K562 (cell line): Measurements from ENCODE around the gene KMT2E. TPM values are rescaled to one million over a fixed set of nuclear protein-coding genes. Genes with fewer than 3 reads are reported as not detected.

ENCODE experiments used
- ARID3B ChIP-seq: fragments of 250-450 bp; sonication (Bioruptor Pico); IDR thresholded peaks from 2 replicates; pipeline ENCODE4 v1.4.0; 2020; ENCODE audit warnings: borderline replicate concordance
- ELF1 ChIP-seq: fragments of 200-800 bp; sonication (Bioruptor generic); IDR thresholded peaks from 2 replicates; pipeline ENCODE4 v1.6.1; 2016; ENCODE audit warnings: missing genetic modification characterization, missing compliant biosample characterization
- FOXA3 ChIP-seq, 2 experiments: fragments of 450-650 bp in 1 of 2; sonication (generic) in 1 of 2; formaldehyde crosslinking; IDR thresholded peaks in 1 of 2; conservative IDR thresholded peaks in 1 of 2; 2 replicates each; pipeline versions ENCODE4 v1.4.0 to v1.8.0; 2020 to 2022; ENCODE audit warnings: mild to moderate bottlenecking in 2 of 2, missing genetic modification reagents in 1 of 2
- FUS ChIP-seq: fragments of 200-400 bp; formaldehyde crosslinking; optimal IDR thresholded peaks from 2 replicates; pipeline ENCODE3; 2017; ENCODE audit warnings: low read depth, low read length
- L3MBTL2 ChIP-seq: fragments of 450-650 bp; IDR thresholded peaks from 2 replicates; pipeline ENCODE4 v1.6.1; 2016; ENCODE audit warnings: mild to moderate bottlenecking, moderate library complexity
- LEF1 ChIP-seq: fragments of 450-650 bp; IDR thresholded peaks from 2 replicates; pipeline ENCODE4 v1.6.1; 2016; ENCODE audit warnings: mild to moderate bottlenecking
- MCM3 ChIP-seq: fragments of 450-650 bp; IDR thresholded peaks from 2 replicates; pipeline ENCODE4 v1.6.1; 2016
- MEF2D ChIP-seq: conservative IDR thresholded peaks from 2 replicates; pipeline ENCODE4 v1.6.1; 2016; ENCODE audit warnings: low read depth, missing genetic modification characterization, missing compliant biosample characterization
- MTA2 ChIP-seq: fragments of 450-650 bp; IDR thresholded peaks from 2 replicates; pipeline ENCODE4 v1.6.1; 2016; ENCODE audit warnings: low read depth
- NCOA4 ChIP-seq: fragments of 450-650 bp; IDR thresholded peaks from 2 replicates; pipeline ENCODE4 v1.6.1; 2018; ENCODE audit warnings: mild to moderate bottlenecking; ENCODE audit not compliant: partially characterized antibody
- NCOR1 ChIP-seq: fragments of 450-650 bp; IDR thresholded peaks from 2 replicates; pipeline ENCODE4 v1.6.1; 2016; ENCODE audit warnings: mild to moderate bottlenecking, moderate library complexity
- NFXL1 ChIP-seq: fragments of 450-650 bp; formaldehyde crosslinking; IDR thresholded peaks from 2 replicates; pipeline ENCODE4 v1.4.0; 2021; ENCODE audit warnings: mild to moderate bottlenecking
- NR3C1 ChIP-seq: sonication (generic); formaldehyde crosslinking; IDR thresholded peaks from 2 replicates; pipeline ENCODE4 v1.8.1; 2022; ENCODE audit warnings: missing genetic modification reagents
- PATZ1 ChIP-seq: fragments of 250-450 bp; sonication (Bioruptor Pico); IDR thresholded peaks from 2 replicates; pipeline ENCODE4 v1.5.0; 2020; ENCODE audit warnings: mild to moderate bottlenecking, borderline replicate concordance
- POLR3G ChIP-seq: IDR thresholded peaks from 2 replicates; pipeline ENCODE4 v1.6.1; 2011; ENCODE audit not compliant: insufficient read length, insufficient replicate concordance; ENCODE audit errors: extremely low read depth
- PTBP1 ChIP-seq: fragments of 200-400 bp; formaldehyde crosslinking; IDR thresholded peaks from 2 replicates; pipeline ENCODE4 v1.6.1; 2017; ENCODE audit warnings: low read depth, low read length
- SMARCC2 ChIP-seq: fragments of 450-650 bp; IDR thresholded peaks from 2 replicates; pipeline ENCODE4 v1.6.1; 2017; ENCODE audit warnings: antibody characterized with exemption, moderate library complexity, mild to moderate bottlenecking, low read depth
- TGIF2 ChIP-seq: sonication (generic); formaldehyde crosslinking; IDR thresholded peaks from 2 replicates; pipeline ENCODE4 v1.8.1; 2022; ENCODE audit warnings: mild to moderate bottlenecking, missing genetic modification reagents, moderate library complexity
- ZBTB26 ChIP-seq: fragments of 450-650 bp; formaldehyde crosslinking; IDR thresholded peaks from 2 replicates; pipeline ENCODE4 v1.4.0; 2022; ENCODE audit warnings: missing genetic modification characterization
- ZBTB33 ChIP-seq: sonication (generic); formaldehyde crosslinking; IDR thresholded peaks from 2 replicates; pipeline ENCODE4 v1.8.1; 2023; ENCODE audit warnings: mild to moderate bottlenecking, missing genetic modification reagents
- ZFX ChIP-seq: sonication (generic); formaldehyde crosslinking; IDR thresholded peaks from 2 replicates; pipeline ENCODE4 v1.8.0; 2022; ENCODE audit warnings: mild to moderate bottlenecking, missing genetic modification reagents, moderate library complexity
- polyA plus RNA-seq, 8 experiments: library from polyadenylated mRNA; depleted of rRNA in 4 of 8; stranded (reverse) in 5 of 8; unstranded in 3 of 8; fragments of >200 nt; fragmentation: Nextera tagmentation in 2 of 8; fragmentation: Illumina TruSeq in 1 of 8; extraction: Ambion mirVana in 2 of 8; extraction: Trizol in 1 of 8; gene quantifications; 2 replicates each; pipeline versions ENCODE4 v1.2.1 to v1.2.3, GENCODE V29; 2011 to 2014; ENCODE audit warnings: inconsistent platforms in 1 of 8, missing spikeins in 1 of 8
- total RNA-seq, 7 experiments: library from RNA; depleted of rRNA in 6 of 7; stranded (reverse); fragments of >200 nt in 6 of 7; fragmentation: Illumina TruSeq in 2 of 7; extraction: Trizol in 2 of 7; gene quantifications; 2 replicates each; pipeline versions ENCODE4 v1.2.1 to v1.2.3, GENCODE V29; 2011 to 2021; ENCODE audit warnings: low replicate concordance in 1 of 7

KMT2E gene
- total and polyA plus RNA-seq, 9 of the 15 experiments (the other 6 are each of a cell fraction or from before 2014, with no cell fraction given) = 8.9 to 55.3 (median 38.1) TPM

GRCh38 chr7:104983578-104984539 is 30.1 kb upstream of the KMT2E start (continued):
- TF ChIP-seq ARID3B (0 out of 2 replicates have a peak, but pooled peaks have one; percentile 44), PTBP1 (peak; percentile 80; the same call in 1 of the 2 replicates), ELF1 (tag) (peak; percentile 83), MEF2D (no peak; the same call in 1 of the 2 replicates), LEF1 (peak; percentile 61), ZFX (peak; percentile 97), FUS (no peak), NR3C1 (no peak), NFXL1 (CRISPR knock-in tag) (no peak; the same call in 1 of the 2 replicates), ZBTB33 (CRISPR knock-in tag) (0 out of 2 replicates have a peak, but pooled peaks have one; percentile 50), NCOR1 (peak; percentile 66), TGIF2 (no peak; the same call in 1 of the 2 replicates), L3MBTL2 (peak; percentile 82), ZBTB26 (peak; percentile 55; the same call in 1 of the 2 replicates), PATZ1 (peak; percentile 35; the same call in 1 of the 2 replicates), POLR3G (no peak), MCM3 (no peak), FOXA3 (CRISPR knock-in tag; conservative IDR thresholded peaks at IDR 0.05 in 1 of 2, IDR thresholded peaks at IDR 0.05 in 1 of 2) (peak; percentile 38 to 68; a peak in 3 of 4 replicates), NCOA4 (no peak), SMARCC2 (no peak; the same call in 1 of the 2 replicates), MTA2 (no peak; the same call in 1 of the 2 replicates)
